SK-N-SH (cell line): ENCODE measurements around the gene PLD6. TPM values are rescaled to one million over a fixed set of nuclear protein-coding genes. Genes with fewer than 3 reads are reported as not detected.

Experiments used
- CTCF ChIA-PET: fragments of 300-600, 350-600 bp; formaldehyde crosslinking; extraction: SDS; loops from one replicate; lab custom pipeline; 2021; lab: Yijun Ruan, JAX
- POLR2A ChIA-PET: fragments of 350-600 bp; sonication (Branson Sonifier 250); formaldehyde crosslinking; extraction: SDS; loops from one replicate; lab custom pipeline; 2020; ENCODE audit warnings: antibody characterized with exemption, inconsistent platforms; lab: Yijun Ruan, JAX
- DNase-seq: peaks from one replicate; pipeline ENCODE4 v3.0.0; 2012
- H2AFZ ChIP-seq: fragments of 200-600 bp; sonication (generic); 2 replicates; pipeline ENCODE4 v1.8.1; 2016; ENCODE audit warnings: antibody characterized with exemption, mild to moderate bottlenecking, low read depth
- H3F3A ChIP-seq: fragments of 200-600 bp; sonication (generic); replicated peaks from 2 replicates; pipeline ENCODE3; 2016; ENCODE audit warnings: antibody characterized with exemption, mild to moderate bottlenecking; ENCODE audit not compliant: insufficient read depth
- H3K27ac ChIP-seq, 2 experiments: fragments of 200-500 bp in 1 of 2; fragments of 200-600 bp in 1 of 2; sonication (Bioruptor generic) in 1 of 2; sonication (generic), shearing (Covaris generic) in 1 of 2; 2 replicates each; pipeline versions ENCODE4 v1.5.1 to v1.6.1; 2014 to 2016; ENCODE audit warnings: low read depth in 2 of 2, inconsistent platforms in 1 of 2, low read length in 1 of 2, mild to moderate bottlenecking in 1 of 2, mixed read lengths in 1 of 2
- H3K27me3 ChIP-seq: fragments of 200-600 bp; sonication (generic), shearing (Covaris generic); 2 replicates; pipeline ENCODE4 v1.6.1; 2016; ENCODE audit warnings: mixed run types; ENCODE audit not compliant: insufficient read depth
- H3K36me3 ChIP-seq, 2 experiments: fragments of 200-500 bp in 1 of 2; fragments of 200-600 bp in 1 of 2; sonication (Bioruptor generic) in 1 of 2; sonication (generic) in 1 of 2; replicated peaks in 1 of 2; 2 replicates each; pipeline versions ENCODE3 to v1.5.1; 2014 to 2016; ENCODE audit warnings: low read length in 1 of 2, mild to moderate bottlenecking in 1 of 2; ENCODE audit not compliant: insufficient read depth in 2 of 2, control insufficient read depth in 1 of 2
- H3K4me1 ChIP-seq, 2 experiments: fragments of 200-500 bp in 1 of 2; fragments of 200-600 bp in 1 of 2; sonication (Bioruptor generic) in 1 of 2; sonication (generic), shearing (Covaris generic) in 1 of 2; 2 replicates each; pipeline versions ENCODE4 v1.5.1 to v1.6.1; 2014 to 2016; ENCODE audit warnings: low read depth in 1 of 2, low read length in 1 of 2, mixed run types in 1 of 2; ENCODE audit not compliant: insufficient read depth in 2 of 2, control insufficient read depth in 1 of 2
- H3K4me2 ChIP-seq: fragments of 200-600 bp; sonication (generic), shearing (Covaris generic); 2 replicates; pipeline ENCODE4 v1.6.1; 2017; ENCODE audit warnings: mixed run types
- H3K4me3 ChIP-seq, 2 experiments: fragments of 200-500 bp in 1 of 2; fragments of 200-600 bp in 1 of 2; sonication (Bioruptor generic) in 1 of 2; sonication (generic), shearing (Covaris generic) in 1 of 2; 2 replicates each; pipeline versions ENCODE4 v1.5.1 to v1.8.1; 2014 to 2016; ENCODE audit warnings: low read depth in 2 of 2, inconsistent platforms in 1 of 2, low read length in 1 of 2, mild to moderate bottlenecking in 1 of 2, mixed read lengths in 1 of 2, moderate library complexity in 1 of 2
- H3K79me2 ChIP-seq: fragments of 200-600 bp; sonication (generic); 2 replicates; pipeline ENCODE4 v1.8.1; 2017; ENCODE audit warnings: mild to moderate bottlenecking; ENCODE audit not compliant: insufficient read depth
- H3K9ac ChIP-seq: fragments of 200-600 bp; sonication (generic); 2 replicates; pipeline ENCODE4 v1.6.1; 2017; ENCODE audit warnings: mixed run types
- H3K9me2 ChIP-seq: fragments of 200-600 bp; sonication (generic); 2 replicates; pipeline ENCODE4 v1.6.1; 2017; ENCODE audit warnings: mixed run types
- H3K9me3 ChIP-seq: fragments of 200-600 bp; sonication (generic); 2 replicates; pipeline ENCODE4 v1.6.1; 2017; ENCODE audit warnings: mixed run types, mild to moderate bottlenecking, moderate library complexity
- H4K20me1 ChIP-seq: fragments of 200-600 bp; sonication (generic); 2 replicates; pipeline ENCODE4 v1.6.1; 2017; ENCODE audit warnings: mild to moderate bottlenecking, mixed run types; ENCODE audit not compliant: insufficient read depth
- CHD2 ChIP-seq: fragments of 150-350 bp; IDR thresholded peaks from 2 replicates; pipeline ENCODE4 v1.6.1; 2018; ENCODE audit warnings: low read length; ENCODE audit not compliant: partially characterized antibody
- ELF1 ChIP-seq: IDR thresholded peaks from 2 replicates; pipeline ENCODE4 v1.4.0; 2012
- EP300 ChIP-seq, 2 experiments: IDR thresholded peaks; 2 replicates each; pipeline versions ENCODE4 v1.4.0 to v1.6.1; 2012; ENCODE audit warnings: borderline replicate concordance in 1 of 2, low read depth in 1 of 2, low read length in 1 of 2
- EZH2phosphoT487 ChIP-seq: fragments of 200-600 bp; sonication (generic); IDR thresholded peaks from 2 replicates; pipeline ENCODE4 v1.6.1; 2017; ENCODE audit warnings: low read depth, mixed run types, mild to moderate bottlenecking, antibody characterized with exemption, moderate library complexity, borderline replicate concordance
- FOXJ3 ChIP-seq: sonication (generic); formaldehyde crosslinking; IDR thresholded peaks from 2 replicates; pipeline ENCODE4 v1.5.1; 2020; ENCODE audit warnings: mild to moderate bottlenecking, missing genetic modification reagents
- MEF2A ChIP-seq: IDR thresholded peaks from 2 replicates; pipeline ENCODE4 v1.4.0; 2012; ENCODE audit warnings: low read depth, borderline replicate concordance
- MXI1 ChIP-seq: IDR thresholded peaks from 2 replicates; pipeline ENCODE4 v1.6.1; 2012; ENCODE audit warnings: mild to moderate bottlenecking, low read depth, low read length, improper control_type of control experiment
- NRF1 ChIP-seq: IDR thresholded peaks from 2 replicates; pipeline ENCODE4 v1.6.1; 2012; ENCODE audit warnings: low read depth, mild to moderate bottlenecking, low read length
- POLR2AphosphoS5 ChIP-seq: IDR thresholded peaks from 2 replicates; pipeline ENCODE4 v1.6.1; 2012; ENCODE audit warnings: low read depth, low read length
- RCOR1 ChIP-seq: fragments of 150-350 bp; IDR thresholded peaks from 2 replicates; pipeline ENCODE4 v1.6.1; 2017; ENCODE audit warnings: antibody characterized with exemption, low read length
- RFX5 ChIP-seq: IDR thresholded peaks from 2 replicates; pipeline ENCODE4 v1.6.1; 2012; ENCODE audit warnings: mild to moderate bottlenecking, improper control_type of control experiment, low read length
- RXRA ChIP-seq: IDR thresholded peaks from 2 replicates; pipeline ENCODE4 v1.4.0; 2012; ENCODE audit warnings: low read depth, mild to moderate bottlenecking, borderline replicate concordance
- SIN3A ChIP-seq: IDR thresholded peaks from 2 replicates; pipeline ENCODE4 v1.6.1; 2012; ENCODE audit warnings: low read depth, mild to moderate bottlenecking, low read length, moderate library complexity, borderline replicate concordance
- TAF1 ChIP-seq: IDR thresholded peaks from 2 replicates; pipeline ENCODE4 v1.6.1; 2012; ENCODE audit warnings: low read depth, mild to moderate bottlenecking, low read length, moderate library complexity, borderline replicate concordance
- TCF12 ChIP-seq: IDR thresholded peaks from 2 replicates; pipeline ENCODE4 v1.4.0; 2012
- TEAD4 ChIP-seq: IDR thresholded peaks from 2 replicates; pipeline ENCODE4 v1.4.0; 2012; ENCODE audit warnings: mild to moderate bottlenecking, borderline replicate concordance; ENCODE audit not compliant: insufficient read depth
- WGBS: methylation state at CpG from one replicate; pipeline ENCODE4 v1.1.6; 2017; ENCODE audit warnings: low lambda C conversion rate; 5-methylcytosine and 5-hydroxymethylcytosine counted together
- polyA plus RNA-seq, 3 experiments: library from polyadenylated mRNA; depleted of rRNA; stranded (reverse); fragments of >200 nt; gene quantifications; 2 replicates each; pipeline ENCODE4 v1.2.3, GENCODE V29; 2012
- TF ChIP-seq, protein P1 (sequence below): IDR thresholded peaks from 2 replicates; pipeline ENCODE4 v1.4.0; 2012; ENCODE audit warnings: low read depth, borderline replicate concordance
- TF ChIP-seq, protein P2 (sequence below): IDR thresholded peaks from 2 replicates; pipeline ENCODE4; 2012

Gene PLD6
- polyA plus RNA-seq, 1 of the 3 experiments (the other 2 are of a cell fraction), result 3.7 TPM

DNA sequence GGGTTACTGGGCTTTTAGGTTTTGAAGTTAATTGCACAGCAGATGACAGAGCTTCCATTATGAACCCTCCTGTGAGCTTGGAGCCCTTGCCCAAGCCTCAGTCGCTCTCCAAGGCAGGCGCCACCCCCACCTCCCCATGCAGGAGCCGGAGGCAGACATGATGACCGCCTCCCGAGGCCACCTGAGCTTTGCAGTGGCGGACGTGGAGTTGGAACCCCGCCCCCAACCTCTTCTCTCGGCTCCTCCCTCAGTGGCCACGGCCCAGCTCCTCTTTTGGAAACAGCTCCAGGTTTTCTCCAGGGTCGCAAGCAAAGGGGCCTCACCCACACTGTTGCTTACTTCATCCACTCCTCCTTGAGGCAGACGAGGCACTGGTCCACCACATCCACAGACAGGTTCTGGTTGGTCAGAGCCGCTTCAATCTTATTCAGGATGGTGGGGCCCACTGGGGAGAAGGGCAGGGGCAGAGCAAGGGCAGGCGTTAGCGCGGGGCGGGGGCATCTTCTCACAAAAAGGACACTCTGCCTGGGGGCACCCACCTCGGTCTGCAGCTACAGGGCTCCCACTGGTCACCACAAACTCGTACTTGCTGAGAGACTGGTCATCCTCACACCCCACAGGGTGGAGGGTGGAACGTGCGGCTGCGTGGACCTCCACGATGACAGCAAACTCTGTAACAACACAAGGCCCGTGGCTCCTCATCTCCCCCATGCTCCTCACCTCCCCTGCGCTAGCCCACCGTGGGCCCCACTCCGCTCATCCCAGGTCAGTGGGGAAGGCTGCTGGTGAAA is 8.7 kb upstream of the PLD6 start:
- H3K4me3 ChIP-seq, result no peak overlapping the region
- H3K27ac ChIP-seq, result no peak overlapping the region
- H3K9ac ChIP-seq, result no peak overlapping the region
- H3K36me3 ChIP-seq, result peaks cover 18 to 51% of the 10 kb centered on the region in 2 experiments
- no peaks in the 10 kb centered on the region for H3K79me2 ChIP-seq
- peaks cover 3% of the 10 kb centered on the region for H3F3A ChIP-seq
- DNase-seq, result no peak
- no peak for TF ChIP-seq EP300 (IDR thresholded peaks at IDR 0.05; ENCODE audit: borderline replicate concordance in 1 of 2, low read depth in 1 of 2, low read length in 1 of 2)
- TF ChIP-seq ELF1, result no peak
- no peak for TF ChIP-seq RCOR1
- TF ChIP-seq EZH2phosphoT487, result no peak
- TF ChIP-seq, protein P1, sequence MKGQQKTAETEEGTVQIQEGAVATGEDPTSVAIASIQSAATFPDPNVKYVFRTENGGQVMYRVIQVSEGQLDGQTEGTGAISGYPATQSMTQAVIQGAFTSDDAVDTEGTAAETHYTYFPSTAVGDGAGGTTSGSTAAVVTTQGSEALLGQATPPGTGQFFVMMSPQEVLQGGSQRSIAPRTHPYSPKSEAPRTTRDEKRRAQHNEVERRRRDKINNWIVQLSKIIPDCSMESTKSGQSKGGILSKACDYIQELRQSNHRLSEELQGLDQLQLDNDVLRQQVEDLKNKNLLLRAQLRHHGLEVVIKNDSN, result no peak
- no peak for TF ChIP-seq SIN3A
- TF ChIP-seq FOXJ3, result no peak
- no peak for TF ChIP-seq RFX5
- no peak for TF ChIP-seq TEAD4
- TF ChIP-seq MEF2A, result no peak
- no peak for TF ChIP-seq TCF12
- no peak for TF ChIP-seq TAF1
- no peak for TF ChIP-seq POLR2AphosphoS5
- TF ChIP-seq CHD2, result no peak
- TF ChIP-seq MXI1, result no peak
- TF ChIP-seq RXRA, result no peak
- TF ChIP-seq, protein P2, sequence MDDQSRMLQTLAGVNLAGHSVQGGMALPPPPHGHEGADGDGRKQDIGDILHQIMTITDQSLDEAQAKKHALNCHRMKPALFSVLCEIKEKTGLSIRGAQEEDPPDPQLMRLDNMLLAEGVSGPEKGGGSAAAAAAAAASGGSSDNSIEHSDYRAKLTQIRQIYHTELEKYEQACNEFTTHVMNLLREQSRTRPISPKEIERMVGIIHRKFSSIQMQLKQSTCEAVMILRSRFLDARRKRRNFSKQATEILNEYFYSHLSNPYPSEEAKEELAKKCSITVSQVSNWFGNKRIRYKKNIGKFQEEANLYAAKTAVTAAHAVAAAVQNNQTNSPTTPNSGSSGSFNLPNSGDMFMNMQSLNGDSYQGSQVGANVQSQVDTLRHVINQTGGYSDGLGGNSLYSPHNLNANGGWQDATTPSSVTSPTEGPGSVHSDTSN, result no peak
- TF ChIP-seq NRF1, result no peak
- POLR2A ChIA-PET, result interaction anchor here (0.8 kb wide), 1 partner anchor 9 kb away, joined by 3 read pairs; the partner anchor contains the start of gene PLD6
- no peak overlapping the region for H3K4me2 ChIP-seq
- no peaks in the 10 kb centered on the region for H3K9me3 ChIP-seq
- H4K20me1 ChIP-seq, result no peaks in the 10 kb centered on the region
- no peaks in the 10 kb centered on the region for H3K4me1 ChIP-seq
- no peak overlapping the region for H2AFZ ChIP-seq
- no peaks in the 10 kb centered on the region for H3K27me3 ChIP-seq
- 93% methylated on average over 16 of the region's 27 CpGs for WGBS
- H3K9me2 ChIP-seq, result no peaks in the 10 kb centered on the region
- CTCF ChIA-PET, result no interaction called here
